Measurements from ENCODE around the gene IGSF3. TPM values are rescaled to one million over a fixed set of nuclear protein-coding genes. Genes with fewer than 3 reads are reported as not detected.
"Not testable (repeated sequence)": the region's sequence is repeated elsewhere in the genome, so short reads cannot be mapped to it uniquely, and the experiment has no call there.

The IGSF3 gene
- total RNA-seq, 2 experiments from 2014 or later = 0.11 to 0.16 TPM

DNA sequence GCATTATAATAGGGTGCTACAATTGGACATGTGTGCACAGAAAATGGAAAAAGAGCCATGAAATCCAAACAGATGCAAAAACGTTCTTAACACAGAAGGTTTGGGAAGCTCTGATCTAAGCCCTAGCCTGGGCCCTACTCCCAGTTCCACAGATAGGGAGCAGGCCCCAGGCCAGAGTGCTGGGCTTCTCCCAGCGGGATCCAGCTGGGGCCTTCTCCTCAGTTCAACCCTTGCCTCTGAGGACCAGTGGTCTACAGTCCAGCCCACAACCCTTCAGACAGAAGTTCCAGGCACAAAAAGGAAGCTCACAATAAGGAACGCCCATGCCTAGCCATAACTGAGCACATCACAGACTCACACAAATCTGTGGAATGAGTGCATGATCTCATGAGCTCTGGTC, 16.8 kb downstream of the IGSF3 start:
- H3K36me3 Mint-ChIP-seq (ENCODE audit: low read depth); H3K4me1 Mint-ChIP-seq (ENCODE audit: low read depth); CTCF ChIA-PET; POLR2A ChIA-PET; DNase-seq; H3K27ac Mint-ChIP-seq; H3K9me3 Mint-ChIP-seq (ENCODE audit: insufficient read depth); H3K4me3 Mint-ChIP-seq; ATAC-seq: not testable (repeated sequence)
- H3K27me3 Mint-ChIP-seq (ENCODE audit: low read depth) = peaks cover 28% of the 10 kb centered on the region

DNA sequence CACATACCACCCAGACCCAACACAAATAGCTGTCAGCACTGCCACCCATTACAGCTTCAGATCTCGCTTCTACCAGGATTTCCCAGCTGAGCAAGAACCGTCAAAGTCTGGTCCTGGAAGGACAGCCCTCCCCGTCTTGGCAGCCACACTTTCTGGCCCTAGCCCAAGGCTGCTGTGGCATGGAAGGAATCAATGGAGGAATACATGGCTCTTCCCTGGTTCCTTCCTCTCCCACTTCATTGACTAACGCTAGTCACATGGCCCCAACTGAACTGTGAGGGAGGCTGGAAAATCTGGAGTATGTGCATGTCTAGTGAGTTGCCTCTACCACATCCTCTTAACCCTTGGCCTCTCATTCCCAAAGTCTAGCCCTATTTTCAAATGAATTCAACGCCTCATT, 18.5 kb downstream of the IGSF3 start:
- POLR2A ChIA-PET; H3K9me3 Mint-ChIP-seq (ENCODE audit: insufficient read depth); DNase-seq; ATAC-seq; H3K36me3 Mint-ChIP-seq (ENCODE audit: low read depth); H3K4me3 Mint-ChIP-seq; H3K4me1 Mint-ChIP-seq (ENCODE audit: low read depth); CTCF ChIA-PET; H3K27ac Mint-ChIP-seq: not testable (repeated sequence)
- H3K27me3 Mint-ChIP-seq (ENCODE audit: low read depth) = peaks cover 26% of the 10 kb centered on the region

GRCh38 chr1:116648325-116648724, 19.2 kb downstream of the IGSF3 start:
- peaks cover 21% of the 10 kb centered on the region for H3K27me3 Mint-ChIP-seq (ENCODE audit: low read depth)
- H3K27ac Mint-ChIP-seq; POLR2A ChIA-PET; ATAC-seq; DNase-seq; H3K4me3 Mint-ChIP-seq; H3K36me3 Mint-ChIP-seq (ENCODE audit: low read depth); H3K9me3 Mint-ChIP-seq (ENCODE audit: insufficient read depth); H3K4me1 Mint-ChIP-seq (ENCODE audit: low read depth): not testable (repeated sequence)
- CTCF ChIA-PET = interaction anchor here (1.2 kb wide), 1 partner anchor 53 kb away, joined by 3 read pairs; no protein-coding TSS in a partner anchor

DNA sequence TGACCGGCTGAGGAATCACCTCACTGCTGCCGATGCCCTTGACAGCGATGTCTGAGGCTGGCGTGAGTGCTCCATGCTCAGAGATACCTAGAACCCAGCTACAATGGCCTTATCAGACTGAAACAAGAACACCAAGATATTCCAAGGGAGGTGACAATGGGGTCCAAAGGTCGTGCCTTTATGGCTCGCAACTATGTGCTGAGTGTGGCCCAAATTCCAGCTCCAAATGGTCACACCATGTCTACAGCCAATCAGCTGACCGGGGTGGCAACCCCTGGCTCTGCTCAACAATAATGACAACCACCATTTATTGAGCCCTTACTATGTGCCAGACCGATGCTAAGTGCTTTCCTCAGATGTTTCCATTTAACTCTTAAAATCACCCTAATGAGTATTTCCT, 20.3 kb downstream of the IGSF3 start:
- H3K36me3 Mint-ChIP-seq (ENCODE audit: low read depth); H3K27ac Mint-ChIP-seq; DNase-seq; CTCF ChIA-PET; H3K9me3 Mint-ChIP-seq (ENCODE audit: insufficient read depth); H3K4me1 Mint-ChIP-seq (ENCODE audit: low read depth); ATAC-seq; H3K4me3 Mint-ChIP-seq; POLR2A ChIA-PET: not testable (repeated sequence)
- peaks cover 14% of the 10 kb centered on the region for H3K27me3 Mint-ChIP-seq (ENCODE audit: low read depth)

GRCh38 chr1:116646673-116647170, 20.8 kb downstream of the IGSF3 start:
- ATAC-seq, POLR2A ChIA-PET: not testable (repeated sequence)

GRCh38 chr1:116645802-116646672, 21.5 kb downstream of the IGSF3 start:
- H3K9me3 Mint-ChIP-seq (ENCODE audit: insufficient read depth); H3K4me3 Mint-ChIP-seq; H3K27me3 Mint-ChIP-seq (ENCODE audit: low read depth); H3K36me3 Mint-ChIP-seq (ENCODE audit: low read depth); CTCF ChIA-PET; POLR2A ChIA-PET; H3K27ac Mint-ChIP-seq; ATAC-seq; DNase-seq; H3K4me1 Mint-ChIP-seq (ENCODE audit: low read depth): not testable (repeated sequence)

More at GRCh38 chr1:116646673-116647170, 20.8 kb downstream of the IGSF3 start:
- DNase-seq = peak; percentile 25
- H3K4me1 Mint-ChIP-seq (ENCODE audit: low read depth); H3K27ac Mint-ChIP-seq; CTCF ChIA-PET; H3K9me3 Mint-ChIP-seq (ENCODE audit: insufficient read depth); H3K4me3 Mint-ChIP-seq; H3K36me3 Mint-ChIP-seq (ENCODE audit: low read depth): not testable (repeated sequence)
- H3K27me3 Mint-ChIP-seq (ENCODE audit: low read depth) = peaks cover 11% of the 10 kb centered on the region

DNA sequence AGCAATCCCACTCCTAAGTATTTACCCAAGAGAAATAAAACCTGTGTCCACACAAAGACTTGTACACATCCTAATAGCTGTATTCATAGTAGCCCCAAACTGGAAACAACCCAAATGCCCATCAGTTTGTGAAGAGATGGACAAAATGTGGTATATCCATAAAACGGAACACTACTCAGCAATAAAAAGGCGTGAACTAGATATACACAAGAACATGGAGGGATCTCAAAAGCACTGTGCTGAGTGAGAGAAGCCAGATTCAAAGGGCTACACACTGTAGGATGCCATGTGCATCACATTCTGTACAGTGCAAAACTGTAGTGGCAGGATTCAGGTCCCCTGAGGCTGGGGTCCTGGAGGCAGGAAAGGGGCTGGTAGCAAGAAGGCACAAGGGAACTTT, 22.5 kb downstream of the IGSF3 start:
- H3K36me3 Mint-ChIP-seq (ENCODE audit: low read depth); ATAC-seq; POLR2A ChIA-PET; H3K9me3 Mint-ChIP-seq (ENCODE audit: insufficient read depth); DNase-seq; H3K27ac Mint-ChIP-seq; H3K4me1 Mint-ChIP-seq (ENCODE audit: low read depth); CTCF ChIA-PET; H3K4me3 Mint-ChIP-seq: not testable (repeated sequence)
- peaks cover 13% of the 10 kb centered on the region for H3K27me3 Mint-ChIP-seq (ENCODE audit: low read depth)

DNA sequence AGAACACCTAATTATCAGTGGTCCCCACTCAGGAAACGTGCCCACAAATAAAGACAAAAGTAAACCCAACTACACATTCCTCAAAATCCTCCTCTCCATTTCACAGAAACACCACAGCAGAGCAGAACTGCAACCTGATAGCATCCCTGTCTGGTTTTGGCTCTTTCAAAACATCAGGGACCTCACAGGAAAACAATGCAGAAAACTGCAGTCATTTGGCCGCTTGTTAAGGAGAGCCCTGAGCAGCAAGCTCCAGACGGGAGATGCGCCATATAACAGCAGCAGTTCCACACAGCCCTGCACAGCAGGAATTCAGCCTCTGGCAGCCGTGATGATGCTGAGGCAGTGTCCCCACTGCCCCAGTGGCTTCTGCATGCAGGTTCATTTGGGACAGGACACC, 23.4 kb downstream of the IGSF3 start:
- CTCF ChIA-PET; H3K4me3 Mint-ChIP-seq; ATAC-seq; H3K27ac Mint-ChIP-seq; POLR2A ChIA-PET; H3K4me1 Mint-ChIP-seq (ENCODE audit: low read depth); H3K36me3 Mint-ChIP-seq (ENCODE audit: low read depth); DNase-seq; H3K27me3 Mint-ChIP-seq (ENCODE audit: low read depth); H3K9me3 Mint-ChIP-seq (ENCODE audit: insufficient read depth): not testable (repeated sequence)

DNA sequence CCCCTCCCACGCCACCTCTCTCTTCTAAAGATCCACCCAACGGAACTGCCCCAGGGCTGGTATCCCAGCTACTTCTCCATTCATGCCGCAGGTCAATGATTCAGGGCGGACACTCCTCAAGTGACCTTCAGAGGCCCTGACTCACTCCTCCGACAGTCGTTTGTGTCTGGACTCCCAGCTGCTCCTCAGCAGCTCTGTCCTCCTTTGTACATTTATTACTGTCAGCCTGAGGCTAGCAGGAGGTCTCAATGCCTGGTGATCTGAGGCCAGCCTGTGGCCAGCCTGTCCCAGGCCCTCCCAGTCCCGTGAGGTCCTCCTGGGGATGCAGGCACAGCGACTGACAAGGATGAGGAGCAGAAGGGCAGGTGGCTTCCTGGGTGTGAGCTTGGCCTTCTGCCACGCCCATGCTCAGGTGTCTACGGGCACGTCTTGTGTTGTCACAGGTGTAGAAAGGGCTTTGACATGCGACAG, 24.2 kb downstream of the IGSF3 start:
- H3K36me3 Mint-ChIP-seq (ENCODE audit: low read depth); H3K27me3 Mint-ChIP-seq (ENCODE audit: low read depth); H3K4me1 Mint-ChIP-seq (ENCODE audit: low read depth); H3K9me3 Mint-ChIP-seq (ENCODE audit: insufficient read depth); H3K4me3 Mint-ChIP-seq; POLR2A ChIA-PET; CTCF ChIA-PET; H3K27ac Mint-ChIP-seq; ATAC-seq; DNase-seq: not testable (repeated sequence)

DNA sequence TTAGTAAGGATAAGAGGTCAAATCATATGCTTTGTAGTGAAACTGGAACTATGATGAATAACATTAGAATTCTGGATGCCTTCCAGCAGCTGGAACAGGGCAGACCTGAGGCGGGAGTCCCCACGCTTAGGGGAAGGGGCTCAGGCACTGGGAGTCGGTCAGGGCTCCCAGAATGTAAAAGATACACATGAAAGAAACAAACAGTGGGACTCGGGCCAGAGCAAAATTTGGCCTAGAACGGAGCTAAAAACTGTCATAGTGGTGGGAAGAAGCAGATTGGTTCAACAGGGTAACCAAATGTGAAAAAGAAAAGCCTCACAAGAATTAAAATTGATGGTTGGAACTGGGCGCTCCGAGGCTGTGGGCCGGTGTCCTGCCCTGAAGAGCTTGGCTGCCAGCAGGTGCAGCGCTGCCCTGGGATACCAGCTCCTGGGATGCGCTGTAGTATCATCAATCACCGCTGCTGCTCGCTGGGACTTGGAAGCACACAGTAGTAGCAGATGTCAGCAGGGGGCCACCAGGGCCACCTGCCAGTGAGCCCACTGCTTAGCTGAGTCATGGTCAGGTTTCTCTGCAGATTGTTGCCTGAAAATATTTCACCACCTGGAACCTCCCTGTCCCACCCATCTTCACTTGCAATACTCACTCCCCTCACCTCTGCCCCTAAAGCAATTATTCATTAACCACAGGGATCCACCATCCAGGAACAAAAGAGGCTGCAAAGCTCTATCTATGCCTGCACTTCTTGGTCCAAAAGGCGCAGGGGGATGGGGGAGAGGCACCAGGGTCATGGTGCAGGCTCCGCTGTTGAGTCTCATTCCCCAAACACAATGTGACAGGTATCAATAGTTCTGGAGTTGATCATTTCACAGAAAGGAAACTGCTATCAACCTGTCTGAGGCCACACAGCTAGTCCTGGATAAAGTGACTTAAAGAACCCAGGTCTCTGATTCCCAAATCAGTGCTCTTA, 24.9 kb downstream of the IGSF3 start:
- H3K4me1 Mint-ChIP-seq (ENCODE audit: low read depth); POLR2A ChIA-PET; H3K27me3 Mint-ChIP-seq (ENCODE audit: low read depth): not testable (repeated sequence)

GRCh38 chr1:116637583-116637982, 29.9 kb downstream of the IGSF3 start:
- H3K9me3 Mint-ChIP-seq (ENCODE audit: insufficient read depth); DNase-seq; H3K36me3 Mint-ChIP-seq (ENCODE audit: low read depth); POLR2A ChIA-PET; H3K27ac Mint-ChIP-seq; H3K4me1 Mint-ChIP-seq (ENCODE audit: low read depth); ATAC-seq; CTCF ChIA-PET; H3K4me3 Mint-ChIP-seq: not testable (repeated sequence)
- peaks cover 13% of the 10 kb centered on the region for H3K27me3 Mint-ChIP-seq (ENCODE audit: low read depth)

More for the DNA sequence above, 24.9 kb downstream of the IGSF3 start:
- DNase-seq; H3K27ac Mint-ChIP-seq; CTCF ChIA-PET; ATAC-seq; H3K36me3 Mint-ChIP-seq (ENCODE audit: low read depth); H3K4me3 Mint-ChIP-seq; H3K9me3 Mint-ChIP-seq (ENCODE audit: insufficient read depth): not testable (repeated sequence)

DNA sequence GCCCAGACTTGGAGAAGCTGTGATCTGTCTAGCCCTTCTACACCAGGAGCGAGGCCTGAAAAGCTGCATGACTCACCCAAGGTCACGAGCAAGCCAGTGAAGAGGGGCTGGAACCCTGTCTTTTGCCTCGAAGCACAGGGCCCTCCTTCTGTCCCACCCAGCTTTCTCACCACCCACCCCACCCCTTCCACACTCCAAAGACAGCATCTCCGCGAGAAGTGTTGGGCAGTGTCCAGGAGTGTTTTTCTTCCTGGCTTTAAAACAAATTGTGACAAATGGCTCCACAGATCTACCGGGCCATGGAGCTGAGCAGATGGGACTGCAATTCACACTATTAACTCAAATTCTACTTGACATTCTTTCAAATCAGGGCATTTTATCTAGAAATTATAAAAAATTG, 30.9 kb downstream of the IGSF3 start:
- POLR2A ChIA-PET; H3K4me3 Mint-ChIP-seq; DNase-seq; H3K27ac Mint-ChIP-seq; H3K36me3 Mint-ChIP-seq (ENCODE audit: low read depth); H3K4me1 Mint-ChIP-seq (ENCODE audit: low read depth); H3K9me3 Mint-ChIP-seq (ENCODE audit: insufficient read depth); CTCF ChIA-PET; ATAC-seq: not testable (repeated sequence)
- peaks cover 16% of the 10 kb centered on the region for H3K27me3 Mint-ChIP-seq (ENCODE audit: low read depth)

Measured in activated CD8-positive, alpha-beta T cell treated with anti-CD3 and anti-CD28 coated beads, Interleukin-2, amount 10 ng/mL, durations not matched to agents 7 days and 5 days (primary cell).